ENCODE data around the gene RAPGEF4. TPM values are rescaled to one million over a fixed set of nuclear protein-coding genes. Genes with fewer than 3 reads are reported as not detected.
"Not testable (repeated sequence)": the region's sequence is repeated elsewhere in the genome, so short reads cannot be mapped to it uniquely, and the experiment has no call there.

RAPGEF4 gene
- total and polyA plus RNA-seq, 11 donors: 1.3 to 21.2 (median 10.5) TPM

DNA sequence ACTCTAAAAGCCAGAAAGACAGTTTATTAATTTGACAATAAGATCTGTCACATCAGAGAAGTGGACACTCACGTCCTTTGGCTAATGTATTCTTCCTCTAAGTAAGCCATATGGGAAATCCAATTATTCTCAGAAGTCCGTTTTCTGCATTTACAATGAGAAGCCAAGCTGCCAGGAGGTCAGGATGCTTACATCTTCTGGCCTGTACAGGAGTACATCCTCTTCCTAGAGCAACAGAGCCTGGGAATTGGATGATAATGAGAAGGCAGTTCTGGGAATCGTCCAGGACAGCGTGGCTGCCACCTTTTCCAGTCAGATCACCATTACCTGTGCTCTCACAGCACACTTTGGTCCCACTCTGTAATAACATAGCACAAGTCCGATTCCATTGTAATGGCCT lies 5.2 kb downstream of the RAPGEF4 start:
- intact Hi-C loops (cut with DNase I): no loop called here
- no peak for TF ChIP-seq POLR2A (IDR thresholded peaks at IDR 0.05)
- TF ChIP-seq, protein P1, sequence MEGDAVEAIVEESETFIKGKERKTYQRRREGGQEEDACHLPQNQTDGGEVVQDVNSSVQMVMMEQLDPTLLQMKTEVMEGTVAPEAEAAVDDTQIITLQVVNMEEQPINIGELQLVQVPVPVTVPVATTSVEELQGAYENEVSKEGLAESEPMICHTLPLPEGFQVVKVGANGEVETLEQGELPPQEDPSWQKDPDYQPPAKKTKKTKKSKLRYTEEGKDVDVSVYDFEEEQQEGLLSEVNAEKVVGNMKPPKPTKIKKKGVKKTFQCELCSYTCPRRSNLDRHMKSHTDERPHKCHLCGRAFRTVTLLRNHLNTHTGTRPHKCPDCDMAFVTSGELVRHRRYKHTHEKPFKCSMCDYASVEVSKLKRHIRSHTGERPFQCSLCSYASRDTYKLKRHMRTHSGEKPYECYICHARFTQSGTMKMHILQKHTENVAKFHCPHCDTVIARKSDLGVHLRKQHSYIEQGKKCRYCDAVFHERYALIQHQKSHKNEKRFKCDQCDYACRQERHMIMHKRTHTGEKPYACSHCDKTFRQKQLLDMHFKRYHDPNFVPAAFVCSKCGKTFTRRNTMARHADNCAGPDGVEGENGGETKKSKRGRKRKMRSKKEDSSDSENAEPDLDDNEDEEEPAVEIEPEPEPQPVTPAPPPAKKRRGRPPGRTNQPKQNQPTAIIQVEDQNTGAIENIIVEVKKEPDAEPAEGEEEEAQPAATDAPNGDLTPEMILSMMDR (IDR thresholded peaks at IDR 0.05): no peak
- DNase-seq: no peak
- no peaks in the 10 kb centered on the region for H3K36me3 ChIP-seq
- H3K4me1 ChIP-seq: peaks cover 0 to 8% (median 0%) of the 10 kb centered on the region in 12 donors
- WGBS, 4 donors: 74 to 77% (median 75%) methylated on average over 5 of the region's 5 CpGs
- H3K27ac ChIP-seq: no peak overlapping the region
- no peak overlapping the region for H3K4me3 ChIP-seq
- no peak for ATAC-seq
- H3K9me3 ChIP-seq: peaks cover 0 to 17% (median 3%) of the 10 kb centered on the region in 12 donors
- H3K27me3 ChIP-seq: peaks cover 0 to 29% (median 6%) of the 10 kb centered on the region in 9 donors

DNA sequence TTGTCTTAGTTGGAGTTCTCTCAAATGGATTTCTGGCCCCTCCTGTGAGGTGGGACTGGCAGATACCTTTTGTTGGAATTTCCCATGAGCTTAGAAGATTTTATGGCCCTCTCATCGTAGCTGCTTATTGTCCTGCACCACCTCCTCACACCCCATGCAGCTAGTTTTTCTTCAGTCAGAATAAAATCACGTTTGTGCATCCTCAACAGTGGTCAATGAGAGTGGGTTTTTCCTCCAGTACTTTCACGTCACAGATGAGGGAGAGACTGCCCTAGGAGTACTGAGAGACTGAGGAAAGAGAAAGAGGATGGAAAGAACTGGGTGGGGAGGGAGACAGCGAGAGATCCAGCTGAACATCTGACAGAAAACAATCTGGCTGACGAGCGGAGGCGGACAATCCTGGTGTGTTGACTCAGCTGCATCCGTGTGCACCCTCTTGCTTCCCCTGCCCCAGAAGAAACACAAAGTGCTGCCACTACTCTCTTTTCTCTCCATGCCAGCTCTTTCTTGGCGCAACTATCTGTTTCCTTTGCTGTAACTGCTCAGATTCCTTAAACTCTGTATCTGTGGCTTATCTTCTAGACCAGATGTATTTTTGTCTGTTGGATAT lies 7.4 kb downstream of the RAPGEF4 start:
- WGBS, 4 donors: 65 to 74% (median 68%) methylated on average over 9 of the region's 9 CpGs
- Histone ChIP-seq H3K27ac (no peak overlapping the region), H3K9me3 (peaks cover 0 to 17% (median 3%) of the 10 kb centered on the region in 12 donors), H3K4me1 (no peaks in the 10 kb centered on the region), H3K4me3 (no peak overlapping the region), H3K27me3 (peaks cover 0 to 7% (median 0%) of the 10 kb centered on the region in 9 donors), H3K36me3 (no peaks in the 10 kb centered on the region)
- TF ChIP-seq, protein P1 (IDR thresholded peaks at IDR 0.05): no peak
- TF ChIP-seq POLR2A (IDR thresholded peaks at IDR 0.05): no peak
- intact Hi-C loops (cut with DNase I): no loop called here
- DNase-seq (no peak), ATAC-seq (no peak)

DNA sequence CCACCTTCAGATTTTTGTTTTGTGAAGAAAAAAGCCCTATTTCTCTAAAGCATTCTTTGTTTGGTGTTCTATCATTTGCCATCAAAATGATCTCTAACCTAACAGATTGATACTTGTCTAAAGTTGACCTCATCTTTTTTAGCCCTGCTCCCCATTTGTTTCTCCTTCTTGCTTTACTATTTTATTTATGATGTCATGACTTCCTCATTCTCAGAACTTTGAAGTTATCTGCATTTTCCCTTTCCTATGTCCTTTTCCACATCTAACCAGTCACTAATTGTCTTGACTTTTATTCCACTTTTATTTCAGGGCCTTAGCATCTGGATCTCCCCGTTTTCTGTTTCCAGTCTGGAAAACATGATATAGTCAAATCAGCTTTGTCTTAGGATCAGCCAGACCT lies 8.3 kb downstream of the RAPGEF4 start:
- no peak for DNase-seq
- H3K27me3 ChIP-seq: no peaks in the 10 kb centered on the region
- peaks cover 0 to 17% (median 3%) of the 10 kb centered on the region in 12 donors for H3K9me3 ChIP-seq
- WGBS, 4 donors: 78 to 91% (median 88%) methylated on average over 1 of the region's 1 CpG
- no peak overlapping the region for H3K27ac ChIP-seq
- intact Hi-C loops (cut with DNase I): no loop called here
- no peak overlapping the region for H3K4me3 ChIP-seq
- ATAC-seq: no peak
- H3K36me3 ChIP-seq: no peaks in the 10 kb centered on the region
- no peaks in the 10 kb centered on the region for H3K4me1 ChIP-seq
- TF ChIP-seq POLR2A (IDR thresholded peaks at IDR 0.05): no peak

DNA sequence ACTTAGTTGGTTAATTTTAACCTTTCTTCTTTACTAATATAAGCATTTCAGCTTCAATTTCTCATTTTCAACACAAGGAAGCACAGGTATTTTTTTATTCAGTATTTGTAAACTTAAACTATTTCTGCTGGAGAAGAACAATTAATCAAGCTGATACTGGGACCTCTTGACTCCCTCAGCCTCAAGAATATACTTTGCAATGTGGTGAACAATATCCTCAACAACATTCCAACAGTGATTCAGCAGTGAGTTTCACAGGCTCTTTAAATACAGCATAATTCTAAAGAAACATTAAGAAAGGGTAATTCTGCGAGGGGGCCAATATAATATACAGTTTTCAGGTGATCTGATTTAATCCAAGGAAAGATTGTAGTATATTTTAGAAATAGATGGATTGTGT lies 10.0 kb downstream of the RAPGEF4 start:
- H3K36me3 ChIP-seq: no peaks in the 10 kb centered on the region
- H3K4me1 ChIP-seq: no peaks in the 10 kb centered on the region
- DNase-seq: no peak
- WGBS, 4 donors: 84 to 93% (median 90%) methylated on average over 1 of the region's 1 CpG
- intact Hi-C loops (cut with DNase I): no loop called here
- peaks cover 0 to 17% (median 3%) of the 10 kb centered on the region in 12 donors for H3K9me3 ChIP-seq
- no peak for ATAC-seq
- no peaks in the 10 kb centered on the region for H3K27me3 ChIP-seq
- TF ChIP-seq POLR2A (IDR thresholded peaks at IDR 0.05): no peak
- TF ChIP-seq, protein P1 (IDR thresholded peaks at IDR 0.05): no peak
- H3K27ac ChIP-seq: no peak overlapping the region
- no peak overlapping the region for H3K4me3 ChIP-seq

DNA sequence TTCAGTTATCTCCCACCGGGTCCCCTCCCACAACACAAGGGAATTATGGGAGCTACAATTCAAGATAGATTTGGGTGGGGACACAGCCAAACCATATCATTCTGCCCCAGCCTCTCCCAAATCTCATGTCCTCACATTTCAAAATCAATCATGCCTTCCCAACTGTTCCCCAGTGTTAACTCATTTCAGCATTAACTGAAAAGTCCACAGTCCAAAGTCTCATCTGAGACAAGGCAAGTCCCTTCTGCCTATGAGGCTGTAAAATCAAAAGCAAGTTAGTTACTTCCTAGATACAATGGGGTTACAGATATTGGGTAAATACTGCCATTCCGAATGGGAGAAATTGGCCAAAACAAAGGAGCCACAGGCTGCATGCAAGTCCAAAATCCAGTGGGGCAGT lies 12.9 kb downstream of the RAPGEF4 start:
- intact Hi-C loops (cut with DNase I); H3K4me1 ChIP-seq; H3K36me3 ChIP-seq; H3K27me3 ChIP-seq; H3K4me3 ChIP-seq; DNase-seq; ATAC-seq; H3K27ac ChIP-seq: not testable (repeated sequence)
- 89 to 97% (median 95%) methylated on average over 2 of the region's 2 CpGs for WGBS, 4 donors
- peaks cover 0 to 17% (median 3%) of the 10 kb centered on the region in 12 donors for H3K9me3 ChIP-seq
